Right atrium auricular region (tissue), 2 donors: Measurements from ENCODE around the gene DERL3. TPM values are rescaled to one million over a fixed set of nuclear protein-coding genes. Genes with fewer than 3 reads are reported as not detected.
A peak's percentile ranks its signal among the peaks of the same experiment; 100 is the strongest.

Experiments used
- DNase-seq: peaks from one replicate; pipeline ENCODE4 v3.0.0-alpha.2; 2019; ENCODE audit warnings: low spot score
- H3K27ac ChIP-seq, 2 donors: fragments of 200-600 bp; sonication (generic); 1 replicate in 1 of 2; 2 replicates in 1 of 2; pipeline ENCODE4 v1.5.1; 2016 to 2019
- H3K27me3 ChIP-seq, 2 donors: fragments of 200-600 bp; sonication (generic); one replicate each; pipeline versions ENCODE4 v1.5.1 to v1.6.0; 2017 to 2019
- H3K36me3 ChIP-seq: fragments of 200-600 bp; sonication (generic); one replicate; pipeline ENCODE4 v1.5.1; 2016
- H3K4me1 ChIP-seq, 2 donors: fragments of 200-600 bp; sonication (generic); one replicate each; pipeline versions ENCODE4 v1.5.1 to v1.6.0; 2017 to 2019
- H3K4me3 ChIP-seq, 2 donors: fragments of 200-600 bp; sonication (generic); 1 replicate in 1 of 2; 2 replicates in 1 of 2; pipeline ENCODE4 v1.5.1; 2017 to 2019; ENCODE audit warnings: mild to moderate bottlenecking in 1 of 2, moderate library complexity in 1 of 2
- H3K9me3 ChIP-seq, 2 donors: fragments of 200-600 bp; sonication (generic); one replicate each; pipeline ENCODE4 v1.5.1; 2019
- total RNA-seq, 2 donors: library from RNA; depleted of rRNA; stranded (reverse); fragments of >200 nt; gene quantifications; one replicate each; pipeline ENCODE4 v1.1.0, GENCODE V29; 2016
- TF ChIP-seq, protein P1 (sequence below), 2 donors: fragments of 200-600 bp; sonication (generic); IDR thresholded peaks; one replicate each; pipeline ENCODE4 v1.5.1; 2019; ENCODE audit warnings: antibody characterized with exemption in 2 of 2

Gene DERL3
- total RNA-seq, 2 donors from 2014 or later = 4.0 to 10.6 TPM

DNA sequence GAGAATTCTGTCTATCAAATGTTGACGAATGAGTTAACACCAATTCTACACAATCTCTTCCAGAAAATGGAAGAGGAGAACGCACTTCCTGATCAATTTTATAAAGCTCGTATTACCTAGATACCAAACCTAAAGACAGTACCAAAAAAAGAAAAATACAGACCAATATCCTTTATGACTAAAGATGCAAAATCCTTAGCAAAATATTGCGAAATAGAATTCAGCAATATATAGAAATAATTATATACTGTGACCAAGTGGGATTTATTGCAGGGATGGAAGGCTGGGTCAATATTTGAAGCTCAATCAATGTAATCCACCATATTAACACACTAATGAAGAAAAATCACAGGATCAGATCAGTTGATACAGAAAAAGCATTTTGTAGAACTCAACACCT, 26.4 kb downstream of the DERL3 start:
- H3K36me3 ChIP-seq = peaks cover 10% of the 10 kb centered on the region
- H3K9me3 ChIP-seq = no peaks in the 10 kb centered on the region

DNA sequence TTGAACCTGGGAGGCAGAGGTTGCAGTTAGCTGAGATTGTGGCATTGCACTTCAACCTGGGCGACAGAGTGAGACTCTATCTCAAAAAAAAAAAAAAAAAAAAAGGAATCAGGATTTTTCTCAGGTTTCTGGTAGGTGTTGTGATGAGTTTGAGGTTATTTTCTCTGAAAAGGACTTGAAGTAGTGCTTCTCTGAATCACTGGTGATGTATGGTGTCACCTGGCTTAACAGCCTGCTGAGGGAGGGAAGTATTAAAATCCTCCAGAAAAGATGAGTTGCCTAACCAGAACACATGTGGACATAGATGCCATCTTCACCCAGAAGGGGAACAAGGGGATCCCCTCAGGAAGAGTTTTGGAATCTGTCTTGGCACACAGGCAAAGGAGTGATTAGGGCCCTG, 32.0 kb downstream of the DERL3 start:
- Histone ChIP-seq H3K36me3 (peaks cover 40% of the 10 kb centered on the region), H3K9me3 (no peaks in the 10 kb centered on the region), H3K27ac (no peak overlapping the region), H3K4me3 (no peak overlapping the region), H3K27me3 (no peaks in the 10 kb centered on the region), H3K4me1 (no peaks in the 10 kb centered on the region)
- no peak for DNase-seq
- TF ChIP-seq, protein P1, sequence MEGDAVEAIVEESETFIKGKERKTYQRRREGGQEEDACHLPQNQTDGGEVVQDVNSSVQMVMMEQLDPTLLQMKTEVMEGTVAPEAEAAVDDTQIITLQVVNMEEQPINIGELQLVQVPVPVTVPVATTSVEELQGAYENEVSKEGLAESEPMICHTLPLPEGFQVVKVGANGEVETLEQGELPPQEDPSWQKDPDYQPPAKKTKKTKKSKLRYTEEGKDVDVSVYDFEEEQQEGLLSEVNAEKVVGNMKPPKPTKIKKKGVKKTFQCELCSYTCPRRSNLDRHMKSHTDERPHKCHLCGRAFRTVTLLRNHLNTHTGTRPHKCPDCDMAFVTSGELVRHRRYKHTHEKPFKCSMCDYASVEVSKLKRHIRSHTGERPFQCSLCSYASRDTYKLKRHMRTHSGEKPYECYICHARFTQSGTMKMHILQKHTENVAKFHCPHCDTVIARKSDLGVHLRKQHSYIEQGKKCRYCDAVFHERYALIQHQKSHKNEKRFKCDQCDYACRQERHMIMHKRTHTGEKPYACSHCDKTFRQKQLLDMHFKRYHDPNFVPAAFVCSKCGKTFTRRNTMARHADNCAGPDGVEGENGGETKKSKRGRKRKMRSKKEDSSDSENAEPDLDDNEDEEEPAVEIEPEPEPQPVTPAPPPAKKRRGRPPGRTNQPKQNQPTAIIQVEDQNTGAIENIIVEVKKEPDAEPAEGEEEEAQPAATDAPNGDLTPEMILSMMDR (IDR thresholded peaks at IDR 0.05) = no peak

More for the DNA sequence above, 26.4 kb downstream of the DERL3 start:
- peak overlapping the region in 1 of 2 donors; percentile 36 for H3K27ac ChIP-seq
- peaks cover 0 to 21% of the 10 kb centered on the region in 2 donors for H3K4me1 ChIP-seq
- DNase-seq = no peak
- H3K4me3 ChIP-seq = no peak overlapping the region
- no peaks in the 10 kb centered on the region for H3K27me3 ChIP-seq
- TF ChIP-seq, protein P1 (IDR thresholded peaks at IDR 0.05) = no peak

DNA sequence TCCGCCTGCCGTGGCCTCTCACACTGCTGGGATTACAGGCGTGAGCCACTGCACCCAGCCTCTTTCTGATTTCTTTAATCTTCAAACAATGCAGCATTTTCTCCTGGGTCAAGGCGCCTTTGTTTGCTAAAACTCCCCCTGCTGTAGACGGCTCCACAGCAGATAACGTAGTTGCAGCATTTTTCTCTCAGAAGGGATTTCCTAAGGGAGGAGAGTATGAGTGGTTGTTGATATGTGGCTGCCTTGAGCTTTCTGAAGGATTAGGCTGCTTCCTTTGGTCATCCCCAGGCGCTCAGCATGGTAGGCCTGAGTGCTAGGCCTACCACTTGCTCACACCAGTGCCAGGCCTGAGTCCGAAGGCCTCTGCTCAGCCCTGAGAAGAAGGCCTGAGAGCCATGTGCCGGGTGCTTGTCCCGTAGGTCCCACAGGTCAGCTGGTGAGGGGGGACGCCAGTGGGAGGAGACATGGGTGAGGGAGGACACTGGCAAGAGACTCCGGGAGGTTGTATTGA, 34.0 kb downstream of the DERL3 start:
- no peaks in the 10 kb centered on the region for H3K27me3 ChIP-seq
- DNase-seq = no peak
- TF ChIP-seq, protein P1 (IDR thresholded peaks at IDR 0.05) = no peak
- H3K36me3 ChIP-seq = peaks cover 60% of the 10 kb centered on the region
- no peaks in the 10 kb centered on the region for H3K9me3 ChIP-seq
- no peaks in the 10 kb centered on the region for H3K4me1 ChIP-seq
- H3K27ac ChIP-seq = no peak overlapping the region
- H3K4me3 ChIP-seq = no peak overlapping the region

DNA sequence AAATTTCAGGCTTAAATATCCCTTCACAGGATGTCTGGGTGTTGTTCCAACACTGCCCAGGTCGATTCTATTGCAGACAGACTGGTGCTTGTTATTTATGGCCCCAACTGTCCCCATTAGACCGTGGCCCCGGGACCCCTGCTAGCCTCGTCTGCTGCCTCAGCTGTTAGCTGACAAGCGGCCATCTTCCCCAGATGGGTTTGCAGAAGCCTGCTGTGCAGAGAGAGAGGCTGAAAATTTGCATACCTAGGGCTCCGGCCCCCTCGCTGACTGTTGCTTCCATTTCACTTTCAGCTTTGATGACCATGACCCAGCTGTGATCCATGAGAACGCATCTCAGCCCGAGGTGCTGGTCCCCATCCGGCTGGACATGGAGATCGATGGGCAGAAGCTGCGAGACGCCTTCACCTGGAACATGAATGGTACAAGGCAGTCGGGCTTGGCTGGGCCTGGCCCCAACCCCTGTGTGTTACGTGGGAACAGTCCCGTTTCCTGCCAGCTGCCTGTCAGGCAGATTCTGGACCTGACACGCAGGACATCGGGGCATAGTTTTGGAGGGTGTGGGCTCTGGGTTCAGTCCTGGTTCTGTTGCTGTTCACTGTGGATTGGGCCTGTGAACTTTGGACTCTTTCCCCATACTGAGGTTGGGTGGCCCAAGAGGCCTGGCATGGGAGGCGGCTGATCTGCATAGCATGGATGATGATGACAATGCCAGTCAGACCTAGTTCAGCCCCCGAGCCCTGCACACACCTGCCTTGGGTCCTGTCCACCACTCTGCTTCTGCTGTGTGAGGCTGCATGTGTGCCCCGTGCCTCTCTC, 35.6 kb downstream of the DERL3 start:
- Histone ChIP-seq H3K36me3 (peaks cover 67% of the 10 kb centered on the region), H3K4me3 (no peak overlapping the region), H3K27ac (no peak overlapping the region), H3K4me1 (no peaks in the 10 kb centered on the region), H3K27me3 (no peaks in the 10 kb centered on the region), H3K9me3 (no peaks in the 10 kb centered on the region)
- TF ChIP-seq, protein P1 (IDR thresholded peaks at IDR 0.05) = no peak
- DNase-seq = no peak

DNA sequence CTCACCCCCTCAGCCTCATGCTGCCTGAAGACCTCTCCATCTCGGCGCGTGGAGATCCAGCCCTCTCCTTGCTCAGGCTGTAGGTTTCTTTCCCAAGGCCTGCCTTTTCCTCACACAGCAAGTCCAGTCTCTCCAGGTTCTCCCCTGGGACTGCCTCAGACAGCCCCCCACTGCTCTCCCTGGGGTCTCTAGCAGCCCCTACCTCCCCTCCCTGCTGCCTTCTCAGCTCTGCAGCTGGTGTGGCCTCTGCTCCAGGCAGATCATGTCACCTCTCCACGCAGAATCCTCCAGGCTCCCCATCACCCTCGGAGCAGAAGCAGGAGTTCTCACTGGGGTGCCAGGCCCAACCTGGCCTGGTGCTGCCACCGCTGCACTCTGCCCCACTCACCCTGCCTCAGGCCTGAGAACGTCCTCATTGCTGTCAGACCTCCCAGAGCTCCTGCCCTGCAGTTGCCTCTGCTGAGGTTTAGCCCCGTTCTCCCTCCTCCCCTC, 36.9 kb downstream of the DERL3 start:
- DNase-seq = no peak
- no peaks in the 10 kb centered on the region for H3K9me3 ChIP-seq
- H3K27me3 ChIP-seq = no peaks in the 10 kb centered on the region
- peaks cover 72% of the 10 kb centered on the region for H3K36me3 ChIP-seq
- H3K4me3 ChIP-seq = no peak overlapping the region
- H3K4me1 ChIP-seq = no peaks in the 10 kb centered on the region
- TF ChIP-seq, protein P1 (IDR thresholded peaks at IDR 0.05) = no peak
- H3K27ac ChIP-seq = no peak overlapping the region
